ENCODE results near the gene SLC9A8. TPM values are rescaled to one million over a fixed set of nuclear protein-coding genes. Genes with fewer than 3 reads are reported as not detected.
A peak's percentile ranks its signal among the peaks of the same experiment; 100 is the strongest.

SLC9A8 gene
- total RNA-seq, 2 experiments from 2014 or later = 11.5 to 13.0 TPM

DNA sequence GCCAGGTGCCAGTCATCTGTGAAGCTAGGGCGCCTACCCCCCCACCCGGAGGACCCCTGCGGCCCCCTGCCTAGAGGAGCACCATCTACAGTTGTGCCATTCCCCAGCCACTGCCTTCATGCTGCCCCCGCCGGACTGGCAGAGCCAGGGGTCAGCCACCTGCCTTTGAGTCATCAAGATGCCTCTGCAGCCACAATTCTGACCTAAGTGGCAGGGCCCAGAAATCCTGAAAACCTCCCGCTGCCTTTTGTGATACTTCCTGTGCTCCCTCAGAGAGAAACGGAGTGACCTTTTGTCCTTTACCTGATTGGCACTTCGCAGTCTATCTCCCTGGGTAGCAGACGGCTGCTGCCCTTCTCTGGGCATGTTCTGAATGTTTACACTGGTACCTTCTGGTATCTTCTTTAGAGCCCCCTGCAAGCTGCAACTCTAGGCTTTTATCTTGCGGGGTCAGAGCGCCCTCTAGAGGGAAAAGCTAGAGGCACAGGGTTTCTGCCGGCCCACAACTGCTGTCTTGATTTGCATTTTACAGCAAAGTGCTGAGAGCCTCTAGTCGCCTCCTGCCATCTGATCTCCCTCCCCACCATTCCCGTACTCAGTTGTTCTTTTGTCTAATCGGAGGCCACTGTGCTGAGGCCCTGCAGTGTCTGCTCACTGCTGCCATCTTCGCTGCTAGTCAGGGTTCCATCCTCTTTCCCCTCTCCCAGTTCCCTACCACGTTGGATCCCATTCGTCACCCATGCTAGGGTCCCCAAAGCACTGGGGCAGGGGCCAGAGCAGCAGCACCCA lies 75.8 kb downstream of the SLC9A8 start:
- H3K9me3 Mint-ChIP-seq = no peaks in the 10 kb centered on the region
- H3K27ac Mint-ChIP-seq = no peak overlapping the region
- CTCF ChIA-PET = interaction anchor here (0.6 to 8.4 kb wide), 30 partner anchors 8 to 354 kb away, joined by 3 to 77 read pairs (median 4); no protein-coding TSS in a partner anchor
- peaks cover 20% of the 10 kb centered on the region for H3K4me1 Mint-ChIP-seq (ENCODE audit: low read depth)
- H3K36me3 Mint-ChIP-seq = peaks cover 20% of the 10 kb centered on the region
- intact Hi-C loops (cut with micrococcal nuclease) = no loop called here
- H3K27me3 Mint-ChIP-seq = no peaks in the 10 kb centered on the region
- peak; percentile 75 for DNase-seq
- no peak overlapping the region for H3K4me3 Mint-ChIP-seq
- POLR2A ChIA-PET = no interaction called here

DNA sequence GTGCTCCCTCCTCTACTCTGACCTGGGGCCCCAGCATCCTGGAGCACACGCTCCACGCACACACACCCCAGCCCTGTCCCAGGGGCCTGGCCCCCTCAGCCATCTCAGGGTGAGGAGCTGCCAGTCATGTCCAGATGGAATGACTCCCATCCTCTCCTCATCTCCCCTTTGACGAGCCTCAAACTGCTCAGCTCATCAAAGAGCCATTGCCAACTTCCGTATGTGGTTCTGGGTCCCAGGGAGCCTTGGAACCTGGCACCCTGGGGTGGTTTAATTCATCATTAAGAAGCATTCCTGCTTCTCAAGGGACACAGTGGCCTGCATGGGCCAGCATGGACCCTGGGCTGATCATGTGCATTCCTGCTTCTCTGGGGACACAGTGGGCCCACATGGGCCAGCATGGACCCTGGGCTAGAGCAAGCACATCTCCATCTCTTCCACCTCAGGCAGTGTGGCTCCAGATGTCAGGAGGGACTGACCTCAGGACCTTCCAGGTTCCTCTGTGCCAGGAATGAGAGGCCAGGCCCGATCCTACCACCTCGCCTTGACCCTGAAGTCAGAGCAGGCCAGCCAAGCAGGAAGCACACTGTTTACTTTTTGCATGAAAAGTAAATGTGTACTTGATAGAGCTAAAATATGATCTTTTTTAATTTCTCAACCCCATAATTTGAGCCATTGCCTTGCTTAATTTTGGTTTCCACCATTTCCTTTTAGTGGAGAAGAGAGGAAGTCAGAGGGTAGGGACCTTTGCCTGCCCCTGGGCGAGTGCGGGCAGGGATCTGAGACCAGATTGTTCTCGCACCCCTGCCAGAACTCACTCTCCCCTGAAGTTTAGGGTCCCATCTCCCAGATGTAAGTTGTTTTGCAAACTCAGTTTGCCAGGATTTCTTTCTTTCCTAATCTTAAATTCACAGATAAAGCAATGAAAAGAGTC lies 76.6 kb downstream of the SLC9A8 start:
- intact Hi-C loops (cut with micrococcal nuclease) = no loop called here

DNA sequence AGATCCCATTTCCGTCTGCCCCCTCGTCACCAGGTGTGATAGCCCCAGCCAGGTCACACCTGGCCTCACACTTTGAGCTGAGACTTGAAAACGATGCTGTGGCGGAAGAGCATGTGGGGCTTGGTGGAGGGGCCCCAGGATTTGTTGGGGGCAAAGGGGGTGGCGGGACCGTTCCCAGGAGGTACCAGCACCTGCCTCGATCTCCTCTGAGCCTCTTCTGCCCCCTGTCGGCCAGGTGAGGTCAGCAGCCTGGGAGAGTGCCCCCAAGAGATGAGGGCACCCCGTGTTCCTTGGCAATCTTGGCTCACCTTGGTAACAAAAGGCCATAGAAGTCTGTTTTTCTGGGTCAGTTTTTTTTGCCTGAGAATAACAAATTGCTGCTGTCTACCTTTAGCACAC lies 77.3 kb downstream of the SLC9A8 start:
- peaks cover 34% of the 10 kb centered on the region for H3K4me1 Mint-ChIP-seq (ENCODE audit: low read depth)
- H3K9me3 Mint-ChIP-seq = no peaks in the 10 kb centered on the region
- no peaks in the 10 kb centered on the region for H3K27me3 Mint-ChIP-seq
- ChIA-PET CTCF (interaction anchor here (1.4 to 8.4 kb wide), 5 partner anchors 15 to 355 kb away, joined by 3 to 77 read pairs (median 5); no protein-coding TSS in a partner anchor), POLR2A (no interaction called here)
- peaks cover 13% of the 10 kb centered on the region for H3K36me3 Mint-ChIP-seq
- intact Hi-C loops (cut with micrococcal nuclease) = loop anchor here (5.0 kb wide), 1 partner anchor 37 kb away; no protein-coding TSS in a partner anchor
- no peak overlapping the region for H3K4me3 Mint-ChIP-seq
- DNase-seq = no peak
- no peak overlapping the region for H3K27ac Mint-ChIP-seq

More for the DNA sequence above, 76.6 kb downstream of the SLC9A8 start:
- ChIA-PET CTCF (interaction anchor here (0.6 to 8.4 kb wide), 27 partner anchors 8 to 355 kb away, joined by 3 to 77 read pairs (median 4); no protein-coding TSS in a partner anchor), POLR2A (no interaction called here)
- DNase-seq = no peak
- H3K27ac Mint-ChIP-seq = no peak overlapping the region
- peaks cover 16% of the 10 kb centered on the region for H3K36me3 Mint-ChIP-seq
- no peaks in the 10 kb centered on the region for H3K27me3 Mint-ChIP-seq
- H3K4me3 Mint-ChIP-seq = no peak overlapping the region
- peaks cover 28% of the 10 kb centered on the region for H3K4me1 Mint-ChIP-seq (ENCODE audit: low read depth)
- no peaks in the 10 kb centered on the region for H3K9me3 Mint-ChIP-seq

DNA sequence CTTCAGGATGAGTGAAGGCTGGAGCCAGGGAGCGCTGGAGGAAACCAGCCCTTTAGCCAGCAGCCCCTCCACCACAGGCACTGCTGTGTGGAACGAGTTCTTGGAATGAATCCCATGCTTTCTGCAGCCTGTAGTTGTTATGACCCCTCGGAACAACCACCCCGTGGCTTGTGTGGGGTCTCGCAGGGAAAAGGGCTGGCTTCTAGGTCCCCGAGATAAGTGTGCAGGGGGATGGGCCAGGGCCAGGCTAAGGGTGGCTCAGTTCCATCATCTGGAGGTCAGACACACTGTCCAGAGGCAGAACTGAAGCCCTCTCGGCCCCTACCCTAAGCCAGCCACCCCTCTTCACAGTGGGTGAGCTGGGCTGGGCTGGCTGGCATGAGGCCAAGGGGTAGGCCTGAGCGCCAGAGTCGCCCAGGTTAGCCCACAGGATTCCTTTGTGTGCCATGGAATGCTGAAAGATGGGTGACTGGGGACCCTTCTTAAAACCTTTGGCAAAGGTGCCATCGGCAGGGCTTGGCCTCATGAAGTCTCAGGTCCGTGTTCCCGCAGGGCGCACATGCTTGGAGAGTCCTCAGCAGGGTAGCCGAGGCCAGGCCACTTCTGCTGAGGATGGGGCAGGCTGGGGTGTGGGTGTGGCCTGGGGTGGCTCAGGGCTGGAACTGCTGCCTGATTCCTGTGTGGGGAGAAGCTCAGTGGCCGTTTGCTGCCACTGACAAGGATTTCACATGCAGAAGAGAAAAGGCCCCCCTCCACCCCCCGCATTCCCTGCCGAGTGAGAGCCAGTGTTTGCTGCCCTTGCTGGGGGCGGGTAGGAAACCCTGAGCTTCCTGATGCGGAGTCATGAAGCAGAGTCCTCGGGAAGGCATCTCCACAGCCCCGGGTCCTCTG lies 78.1 kb downstream of the SLC9A8 start:
- H3K27ac Mint-ChIP-seq = no peak overlapping the region
- ChIA-PET CTCF (interaction anchor here (0.6 to 8.4 kb wide), 2 partner anchors 276 to 280 kb away, joined by 4 to 77 read pairs; no protein-coding TSS in a partner anchor), POLR2A (no interaction called here)
- H3K4me1 Mint-ChIP-seq (ENCODE audit: low read depth) = peaks cover 35% of the 10 kb centered on the region
- no peaks in the 10 kb centered on the region for H3K27me3 Mint-ChIP-seq
- H3K9me3 Mint-ChIP-seq = no peaks in the 10 kb centered on the region
- intact Hi-C loops (cut with micrococcal nuclease) = loop anchor here (5.0 kb wide), 1 partner anchor 37 kb away; no protein-coding TSS in a partner anchor
- peaks cover 13% of the 10 kb centered on the region for H3K36me3 Mint-ChIP-seq
- DNase-seq = no peak
- H3K4me3 Mint-ChIP-seq = no peak overlapping the region

DNA sequence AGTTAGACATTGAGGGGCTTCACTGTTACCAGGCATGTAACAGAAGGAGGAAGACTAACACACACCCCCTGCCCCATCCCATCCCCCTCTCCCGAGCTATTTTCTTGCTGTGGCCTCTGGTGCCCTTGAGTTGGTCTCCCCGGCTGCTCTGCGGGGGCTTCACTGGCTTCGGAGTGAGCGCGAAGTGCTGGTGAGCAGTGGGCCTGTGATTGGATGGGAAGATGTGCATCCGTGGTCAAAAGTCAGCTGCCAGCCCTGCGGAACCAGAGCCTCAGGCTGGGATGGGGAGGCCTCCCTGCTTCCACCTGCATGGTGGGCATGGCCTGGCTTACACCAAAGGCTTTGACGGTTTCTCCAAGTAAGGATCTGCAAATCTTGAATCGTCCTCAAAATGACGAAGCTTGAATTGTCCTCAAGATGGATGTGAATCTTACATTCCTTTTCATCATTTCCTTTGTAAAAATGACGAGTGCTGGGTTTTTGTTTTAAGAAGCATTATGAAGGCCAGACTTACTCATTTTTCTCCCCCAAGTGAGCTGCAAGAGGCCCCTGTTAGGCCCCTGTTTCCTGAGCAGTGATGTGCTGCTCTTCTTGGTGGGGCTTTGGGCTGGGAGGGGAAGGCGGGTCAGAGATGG lies 79.0 kb downstream of the SLC9A8 start:
- intact Hi-C loops (cut with micrococcal nuclease) = loop anchor here (5.0 kb wide), 1 partner anchor 36 kb away; no protein-coding TSS in a partner anchor
- CTCF ChIA-PET = interaction anchor here (0.6 to 8.4 kb wide), 4 partner anchors 15 to 281 kb away, joined by 3 to 77 read pairs (median 6); no protein-coding TSS in a partner anchor

DNA sequence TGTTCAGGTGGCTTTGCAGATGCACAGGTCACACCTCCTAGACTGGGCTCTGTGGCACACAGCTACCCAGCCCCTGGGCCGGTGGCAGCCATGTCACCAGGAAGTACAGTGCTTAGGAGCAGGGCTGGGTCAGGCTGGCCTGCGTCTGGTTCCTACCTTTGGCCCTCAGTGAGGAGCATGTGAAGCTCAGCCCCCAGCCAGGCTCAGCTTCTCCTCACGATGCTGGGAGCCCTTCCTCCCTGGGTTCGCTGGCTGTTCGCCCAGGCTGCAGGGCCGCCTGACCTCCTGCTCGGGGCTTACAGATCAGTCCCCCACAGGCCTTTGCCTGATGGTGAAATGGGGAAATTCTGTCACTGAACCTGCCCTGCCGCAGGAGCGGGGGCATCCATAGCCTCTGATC lies 79.6 kb downstream of the SLC9A8 start:
- H3K4me1 Mint-ChIP-seq (ENCODE audit: low read depth) = peaks cover 35% of the 10 kb centered on the region

More for the DNA sequence above, 79.0 kb downstream of the SLC9A8 start:
- H3K27me3 Mint-ChIP-seq = no peaks in the 10 kb centered on the region
- H3K4me3 Mint-ChIP-seq = no peak overlapping the region
- H3K27ac Mint-ChIP-seq = peak overlapping the region; percentile 60
- H3K36me3 Mint-ChIP-seq = peaks cover 13% of the 10 kb centered on the region
- H3K4me1 Mint-ChIP-seq (ENCODE audit: low read depth) = peaks cover 35% of the 10 kb centered on the region
- POLR2A ChIA-PET = no interaction called here
- DNase-seq = no peak
- no peaks in the 10 kb centered on the region for H3K9me3 Mint-ChIP-seq

DNA sequence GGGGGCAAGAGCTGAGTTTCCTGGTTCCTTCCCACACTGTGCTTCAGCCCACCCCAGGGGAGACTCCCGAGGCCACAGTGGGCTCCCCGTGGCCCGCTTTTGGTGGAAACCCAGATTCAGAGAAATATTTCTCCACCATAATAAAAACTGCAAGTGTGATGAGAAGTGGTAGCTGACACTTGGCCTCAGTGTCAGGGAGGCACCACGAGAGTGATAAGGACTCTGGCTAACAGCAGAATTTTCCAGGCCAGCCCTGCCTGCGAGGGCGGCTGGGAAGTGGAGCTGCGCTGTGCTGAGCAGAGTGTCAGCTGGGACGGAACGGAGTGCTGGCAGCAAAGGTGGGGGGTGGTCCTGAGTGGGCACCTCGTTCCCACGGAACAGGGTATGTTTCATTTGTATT lies 80.2 kb downstream of the SLC9A8 start:
- Mint-ChIP-seq H3K4me3 (peak overlapping the region; percentile 2), H3K27me3 (no peaks in the 10 kb centered on the region), H3K36me3 (peaks cover 9% of the 10 kb centered on the region), H3K27ac (peak overlapping the region; percentile 87), H3K4me1 (ENCODE audit: low read depth) (peaks cover 32% of the 10 kb centered on the region), H3K9me3 (no peaks in the 10 kb centered on the region)
- CTCF ChIA-PET = interaction anchor here (0.6 to 1.8 kb wide), 7 partner anchors 21 to 604 kb away, joined by 3 to 7 read pairs (median 3); no protein-coding TSS in a partner anchor
- DNase-seq = no peak
- intact Hi-C loops (cut with micrococcal nuclease) = loop anchor here (5.0 kb wide), 1 partner anchor 34 kb away; no protein-coding TSS in a partner anchor
- POLR2A ChIA-PET = interaction anchor here (1.2 to 1.6 kb wide), 2 partner anchors 10 to 23 kb away, joined by 3 to 7 read pairs; partner anchors contain the start of gene SPATA2

More for the DNA sequence above, 79.6 kb downstream of the SLC9A8 start:
- DNase-seq = no peak
- Mint-ChIP-seq H3K4me3 (no peak overlapping the region), H3K27me3 (no peaks in the 10 kb centered on the region), H3K36me3 (peaks cover 12% of the 10 kb centered on the region), H3K9me3 (no peaks in the 10 kb centered on the region), H3K27ac (peak overlapping the region; percentile 87)
- intact Hi-C loops (cut with micrococcal nuclease) = loop anchor here (5.0 kb wide), 1 partner anchor 35 kb away; no protein-coding TSS in a partner anchor
- ChIA-PET POLR2A (interaction anchor here (1.2 kb wide), 1 partner anchor 9 kb away, joined by 3 read pairs; no protein-coding TSS in a partner anchor), CTCF (interaction anchor here (0.7 to 1.8 kb wide), 4 partner anchors 14 to 281 kb away, joined by 3 to 7 read pairs (median 4); no protein-coding TSS in a partner anchor)

DNA sequence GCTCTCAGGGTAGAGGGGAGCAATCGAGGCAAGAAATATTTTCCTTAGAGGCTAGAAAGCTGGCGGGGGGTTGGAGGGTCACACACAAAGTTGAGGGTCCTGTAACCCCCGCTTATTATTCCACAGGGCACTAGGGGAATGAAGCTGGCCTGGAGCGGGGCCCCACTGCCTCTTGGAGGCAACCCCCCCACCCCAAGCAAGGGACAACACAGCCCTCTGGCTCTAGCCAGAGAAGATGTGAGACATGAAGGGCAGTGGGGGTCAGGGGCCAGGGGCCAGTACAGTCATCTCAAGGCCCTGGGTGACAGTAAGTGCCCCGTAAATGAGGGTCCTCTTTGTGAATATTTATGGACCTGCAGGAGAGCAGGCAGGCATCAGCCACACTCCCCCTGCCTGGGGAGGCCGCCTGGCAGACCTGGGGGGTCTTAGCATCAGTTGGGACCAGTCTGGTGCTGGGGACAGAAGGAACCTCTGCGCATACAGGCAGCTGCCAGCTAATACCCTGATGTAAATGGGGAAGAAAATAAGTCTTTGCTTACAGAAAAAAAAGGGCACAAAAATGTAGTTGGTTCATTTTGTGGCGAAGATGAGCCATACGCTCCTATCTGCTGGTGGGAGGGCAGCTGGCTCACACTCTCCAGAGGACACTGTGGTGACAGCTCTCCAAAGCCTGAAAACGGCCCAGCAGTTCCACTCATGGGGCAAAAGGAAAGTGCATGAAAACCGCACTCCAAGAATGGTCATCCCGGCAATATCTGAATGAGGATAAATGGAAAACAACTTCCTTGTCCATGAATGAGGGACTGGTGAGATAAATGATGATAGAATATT lies 80.8 kb downstream of the SLC9A8 start:
- intact Hi-C loops (cut with micrococcal nuclease) = loop anchor here (2.0 to 5.0 kb wide), 3 partner anchors 21 to 283 kb away; partner anchors contain the start of gene SPATA2
- peak; percentile 81 for DNase-seq
- H3K4me1 Mint-ChIP-seq (ENCODE audit: low read depth) = peaks cover 32% of the 10 kb centered on the region
- peak overlapping the region; percentile 6 for H3K4me3 Mint-ChIP-seq
- H3K9me3 Mint-ChIP-seq = no peaks in the 10 kb centered on the region
- CTCF ChIA-PET = interaction anchor here (0.6 to 1.8 kb wide), 8 partner anchors 21 to 603 kb away, joined by 3 to 7 read pairs (median 3); no protein-coding TSS in a partner anchor
- H3K27me3 Mint-ChIP-seq = no peaks in the 10 kb centered on the region
- peak overlapping the region; percentile 87 for H3K27ac Mint-ChIP-seq
- peaks cover 6% of the 10 kb centered on the region for H3K36me3 Mint-ChIP-seq
- POLR2A ChIA-PET = interaction anchor here (1.2 to 1.6 kb wide), 2 partner anchors 10 to 23 kb away, joined by 3 to 7 read pairs; partner anchors contain the start of gene SPATA2

DNA sequence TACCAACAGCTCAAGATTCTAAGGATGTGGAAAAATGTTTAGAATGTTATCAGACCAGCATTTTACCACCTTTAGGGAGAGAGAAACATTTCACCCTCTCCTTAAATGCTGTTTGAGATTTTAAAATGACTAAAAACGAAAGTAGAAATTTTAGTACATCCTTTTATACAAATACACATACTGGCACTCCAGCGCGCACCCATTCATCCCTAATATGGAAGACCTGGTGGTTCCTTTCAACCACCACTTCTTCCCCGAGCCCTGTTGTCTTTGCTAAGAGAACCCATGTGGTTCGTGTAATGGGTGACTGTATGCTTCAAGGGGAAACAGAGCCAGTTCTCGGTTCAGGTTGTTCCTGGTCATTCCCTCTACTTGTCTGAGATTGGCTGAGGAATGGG lies 81.4 kb downstream of the SLC9A8 start:
- CTCF ChIA-PET = interaction anchor here (0.9 to 1.6 kb wide), 5 partner anchors 20 to 354 kb away, joined by 3 to 7 read pairs (median 3); no protein-coding TSS in a partner anchor
- Mint-ChIP-seq H3K27ac (peak overlapping the region; percentile 87), H3K4me1 (ENCODE audit: low read depth) (peaks cover 32% of the 10 kb centered on the region), H3K9me3 (no peaks in the 10 kb centered on the region), H3K36me3 (peaks cover 2% of the 10 kb centered on the region), H3K4me3 (peak overlapping the region; percentile 6), H3K27me3 (no peaks in the 10 kb centered on the region)
- DNase-seq = peak; percentile 72
- POLR2A ChIA-PET = interaction anchor here (1.6 kb wide), 1 partner anchor 22 kb away, joined by 7 read pairs; the partner anchor contains the start of gene SPATA2
- intact Hi-C loops (cut with micrococcal nuclease) = loop anchor here (2.0 to 5.0 kb wide), 3 partner anchors 21 to 283 kb away; partner anchors contain the start of gene SPATA2

Measured in activated CD4-positive, alpha-beta memory T cell treated with anti-CD3 and anti-CD28 coated beads for 36 hours (primary cell).